OCI-LY1 (cell line): ENCODE measurements around the gene SERGEF.

Experiments used
- CTCF ChIP-seq: fragments of 200-600 bp; sonication (generic), shearing (Covaris generic); IDR thresholded peaks from 2 replicates; pipeline ENCODE4 v1.5.1; 2017; ENCODE audit warnings: mild to moderate bottlenecking, antibody characterized with exemption, low read length, moderate library complexity, mixed read lengths
- EZH2 ChIP-seq: fragments of 200-600 bp; sonication (generic), shearing (Covaris generic); IDR thresholded peaks from 2 replicates; pipeline ENCODE4 v1.8.0; 2017; ENCODE audit warnings: borderline replicate concordance, mixed run types, mild to moderate bottlenecking, antibody characterized with exemption, low read length, moderate library complexity, mixed read lengths

- TF ChIP-seq CTCF: no peak
- no peak for TF ChIP-seq EZH2
Measured at GRCh38 chr11:17931595-17931994, 81.3 kb downstream of the SERGEF start.
